MM.1S (cell line): Measurements from ENCODE around the gene COX5A.
"Not testable (repeated sequence)": the region's sequence is repeated elsewhere in the genome, so short reads cannot be mapped to it uniquely, and the experiment has no call there.

Experiments used
- DNase-seq: peaks from one replicate; pipeline ENCODE4 v3.0.0-alpha.2; 2015
- H2AFZ ChIP-seq: fragments of 300-600 bp; sonication (generic); 2 replicates; pipeline ENCODE4 v1.6.0; 2016; ENCODE audit warnings: antibody characterized with exemption, low read length
- H3F3A ChIP-seq: fragments of 300-600 bp; sonication (generic); 2 replicates; pipeline ENCODE4 v1.6.1; 2016; ENCODE audit warnings: mild to moderate bottlenecking, antibody characterized with exemption, low read length, moderate library complexity, mixed read lengths; ENCODE audit not compliant: insufficient read depth
- H3K27ac ChIP-seq: fragments of 300-600 bp; sonication (generic); 2 replicates; pipeline ENCODE4 v1.5.1; 2016; ENCODE audit warnings: mild to moderate bottlenecking, low read length
- H3K27me3 ChIP-seq: fragments of 300-600 bp; sonication (generic); replicated peaks from 2 replicates; pipeline ENCODE4 v1.6.0; 2016; ENCODE audit warnings: low read length; ENCODE audit not compliant: insufficient read depth
- H3K36me3 ChIP-seq: fragments of 300-600 bp; sonication (generic); replicated peaks from 2 replicates; pipeline ENCODE4 v1.6.1; 2016; ENCODE audit warnings: mild to moderate bottlenecking, low read length, mixed read lengths; ENCODE audit not compliant: insufficient read depth
- H3K4me1 ChIP-seq: fragments of 300-600 bp; sonication (generic); 2 replicates; pipeline ENCODE4 v1.6.1; 2016; ENCODE audit warnings: low read length, mixed read lengths
- H3K4me2 ChIP-seq: fragments of 300-600 bp; sonication (generic); 2 replicates; pipeline ENCODE4 v1.6.0; 2016; ENCODE audit warnings: low read depth, low read length
- H3K4me3 ChIP-seq: fragments of 300-600 bp; sonication (generic); 2 replicates; pipeline ENCODE4 v1.5.1; 2016; ENCODE audit warnings: low read length, mixed read lengths
- H3K79me2 ChIP-seq: fragments of 300-600 bp; sonication (generic); 2 replicates; pipeline ENCODE4 v1.6.1; 2016; ENCODE audit warnings: mixed run types, low read length, mixed read lengths
- H3K9ac ChIP-seq: fragments of 300-600 bp; sonication (generic); 2 replicates; pipeline ENCODE4 v1.6.1; 2016; ENCODE audit warnings: low read length, mixed read lengths
- H3K9me2 ChIP-seq: fragments of 300-600 bp; sonication (generic); replicated peaks from 2 replicates; pipeline ENCODE4 v1.6.1; 2016; ENCODE audit warnings: mild to moderate bottlenecking, low read length, mixed read lengths; ENCODE audit not compliant: insufficient read depth
- H3K9me3 ChIP-seq: fragments of 300-600 bp; sonication (generic); replicated peaks from 2 replicates; pipeline ENCODE4 v1.6.1; 2016; ENCODE audit warnings: mild to moderate bottlenecking, low read length, mixed read lengths; ENCODE audit not compliant: insufficient read depth
- H4K20me1 ChIP-seq: fragments of 300-600 bp; sonication (generic); 2 replicates; pipeline ENCODE4 v1.6.1; 2016; ENCODE audit warnings: mild to moderate bottlenecking, low read length, moderate library complexity, mixed read lengths; ENCODE audit not compliant: insufficient read depth
- EZH2 ChIP-seq: fragments of 300-600 bp; sonication (generic); optimal IDR thresholded peaks from 2 replicates; pipeline ENCODE3; 2017; ENCODE audit warnings: low read depth, mild to moderate bottlenecking, antibody characterized with exemption, low read length, mixed read lengths
- EZH2phosphoT487 ChIP-seq: fragments of 300-600 bp; sonication (generic); IDR thresholded peaks from 2 replicates; pipeline ENCODE4 v1.6.1; 2018; ENCODE audit warnings: antibody characterized with exemption, low read length
- TF ChIP-seq, protein P1 (sequence below): fragments of 300-600 bp; sonication (generic); IDR thresholded peaks from 2 replicates; pipeline ENCODE4 v1.5.1; 2016; ENCODE audit warnings: antibody characterized with exemption, low read length, mixed read lengths

Gene COX5A

DNA sequence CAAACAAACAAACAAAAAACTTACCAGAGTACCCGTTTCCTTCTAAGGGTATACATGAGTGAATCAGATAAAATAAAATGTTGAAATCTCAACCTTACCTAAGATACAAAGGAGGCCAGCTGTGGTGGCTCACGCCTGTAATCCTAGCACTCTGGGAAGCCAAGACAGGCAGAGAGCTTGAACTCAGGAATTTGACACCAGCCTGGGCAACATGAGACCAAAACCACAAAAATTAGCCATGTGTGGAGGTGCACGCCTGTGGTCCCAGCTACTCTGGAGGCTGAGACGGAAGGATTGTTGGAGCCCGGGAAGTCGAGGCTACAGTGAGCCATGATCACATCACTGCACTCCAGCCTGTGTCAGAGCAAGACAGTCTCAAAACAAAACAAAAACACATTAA is 20.2 kb downstream of the COX5A start:
- TF ChIP-seq EZH2phosphoT487 (no peak), EZH2 (no peak)
- TF ChIP-seq, protein P1, sequence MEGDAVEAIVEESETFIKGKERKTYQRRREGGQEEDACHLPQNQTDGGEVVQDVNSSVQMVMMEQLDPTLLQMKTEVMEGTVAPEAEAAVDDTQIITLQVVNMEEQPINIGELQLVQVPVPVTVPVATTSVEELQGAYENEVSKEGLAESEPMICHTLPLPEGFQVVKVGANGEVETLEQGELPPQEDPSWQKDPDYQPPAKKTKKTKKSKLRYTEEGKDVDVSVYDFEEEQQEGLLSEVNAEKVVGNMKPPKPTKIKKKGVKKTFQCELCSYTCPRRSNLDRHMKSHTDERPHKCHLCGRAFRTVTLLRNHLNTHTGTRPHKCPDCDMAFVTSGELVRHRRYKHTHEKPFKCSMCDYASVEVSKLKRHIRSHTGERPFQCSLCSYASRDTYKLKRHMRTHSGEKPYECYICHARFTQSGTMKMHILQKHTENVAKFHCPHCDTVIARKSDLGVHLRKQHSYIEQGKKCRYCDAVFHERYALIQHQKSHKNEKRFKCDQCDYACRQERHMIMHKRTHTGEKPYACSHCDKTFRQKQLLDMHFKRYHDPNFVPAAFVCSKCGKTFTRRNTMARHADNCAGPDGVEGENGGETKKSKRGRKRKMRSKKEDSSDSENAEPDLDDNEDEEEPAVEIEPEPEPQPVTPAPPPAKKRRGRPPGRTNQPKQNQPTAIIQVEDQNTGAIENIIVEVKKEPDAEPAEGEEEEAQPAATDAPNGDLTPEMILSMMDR = no peak
- no peaks in the 10 kb centered on the region for H3K4me1 ChIP-seq
- H4K20me1 ChIP-seq = no peaks in the 10 kb centered on the region; the same call in 1 of the 2 replicates
- H3F3A ChIP-seq = no peaks in the 10 kb centered on the region
- no peaks in the 10 kb centered on the region for H3K9me2 ChIP-seq
- no peak overlapping the region for H3K4me3 ChIP-seq
- H2AFZ ChIP-seq = no peak overlapping the region
- H3K27me3 ChIP-seq = no peaks in the 10 kb centered on the region
- no peaks in the 10 kb centered on the region for H3K9me3 ChIP-seq
- H3K9ac ChIP-seq = no peak overlapping the region
- H3K79me2 ChIP-seq = peaks cover 16% of the 10 kb centered on the region
- DNase-seq = no peak
- H3K4me2 ChIP-seq = no peak overlapping the region
- H3K36me3 ChIP-seq = peaks cover 27% of the 10 kb centered on the region; the same call in 1 of the 2 replicates
- H3K27ac ChIP-seq = no peak overlapping the region

- not testable (repeated sequence) for H4K20me1 ChIP-seq, H3K4me3 ChIP-seq, H3K27me3 ChIP-seq, H3K9ac ChIP-seq, H3K9me3 ChIP-seq, H3K9me2 ChIP-seq, H3K79me2 ChIP-seq, H3K4me2 ChIP-seq, DNase-seq, H2AFZ ChIP-seq, H3K4me1 ChIP-seq, H3K27ac ChIP-seq
- H3K36me3 ChIP-seq = peaks cover 16% of the 10 kb centered on the region; the same call in 1 of the 2 replicates
- peaks cover 15% of the 10 kb centered on the region; the same call in 1 of the 2 replicates for H3F3A ChIP-seq
Observed at GRCh38 chr15:74913799-74914198, 24.1 kb downstream of the COX5A start.

DNA sequence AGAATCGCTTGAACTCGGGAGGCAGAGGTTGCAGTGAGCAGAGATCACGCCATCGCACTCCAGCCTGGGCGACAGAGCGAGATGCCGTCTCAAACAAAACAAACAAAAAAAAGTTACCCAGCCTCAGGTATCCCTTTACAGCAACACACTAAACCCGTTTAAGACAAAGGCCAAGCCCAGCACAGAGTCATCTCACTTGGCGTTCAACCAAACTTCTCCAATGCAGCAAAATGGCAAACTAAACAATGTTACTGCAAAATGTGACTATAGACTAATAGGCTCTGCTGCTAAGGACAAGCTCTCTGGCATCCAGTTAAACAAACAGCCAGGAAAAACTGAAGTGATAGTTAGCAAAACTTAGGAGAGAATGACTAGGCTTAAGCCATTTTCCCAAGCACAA is 24.8 kb downstream of the COX5A start:
- H3K27ac ChIP-seq = no peak overlapping the region
- no peak overlapping the region for H2AFZ ChIP-seq
- H3K79me2 ChIP-seq = no peaks in the 10 kb centered on the region; the same call in 1 of the 2 replicates
- H3K4me2 ChIP-seq = no peak overlapping the region
- no peaks in the 10 kb centered on the region for H3K9me2 ChIP-seq
- no peaks in the 10 kb centered on the region for H3K9me3 ChIP-seq
- no peak for DNase-seq
- H3K4me1 ChIP-seq = no peaks in the 10 kb centered on the region
- H3K4me3 ChIP-seq = no peak overlapping the region
- peaks cover 16% of the 10 kb centered on the region; the same call in 1 of the 2 replicates for H3K36me3 ChIP-seq
- H3K9ac ChIP-seq = no peak overlapping the region
- TF ChIP-seq EZH2phosphoT487 = no peak
- no peak for TF ChIP-seq EZH2
- TF ChIP-seq, protein P1 = no peak
- H3K27me3 ChIP-seq = no peaks in the 10 kb centered on the region
- no peaks in the 10 kb centered on the region for H4K20me1 ChIP-seq
- H3F3A ChIP-seq = peaks cover 16% of the 10 kb centered on the region; the same call in 1 of the 2 replicates

DNA sequence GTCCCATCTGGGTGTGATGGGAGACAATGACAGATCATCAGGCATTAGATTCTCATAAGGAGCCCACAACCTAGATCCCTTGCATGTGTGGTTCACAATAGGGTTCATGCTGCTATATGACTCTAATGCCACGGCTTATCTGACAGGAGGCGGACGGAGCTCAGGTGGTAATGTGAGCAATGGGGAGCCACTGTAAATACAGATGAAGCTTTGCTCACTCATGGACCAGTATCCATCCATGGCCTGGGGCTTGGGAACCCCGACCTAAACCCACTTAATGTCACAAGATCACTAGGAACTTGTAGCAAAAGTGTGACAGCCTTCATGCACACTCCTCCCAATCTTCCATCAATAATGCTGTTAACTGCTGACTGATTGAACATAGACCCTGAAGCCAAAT is 29.2 kb downstream of the COX5A start:
- Histone ChIP-seq H3K9me2 (no peaks in the 10 kb centered on the region), H3K36me3 (peaks cover 6% of the 10 kb centered on the region; the same call in 1 of the 2 replicates)

More for the DNA sequence above, 29.2 kb downstream of the COX5A start:
- no peak for DNase-seq
- no peak overlapping the region for H3K4me3 ChIP-seq
- no peak overlapping the region for H3K9ac ChIP-seq
- H3K27ac ChIP-seq = no peak overlapping the region
- H3K9me3 ChIP-seq = no peaks in the 10 kb centered on the region
- TF ChIP-seq EZH2phosphoT487 = no peak
- TF ChIP-seq, protein P1 = no peak
- H4K20me1 ChIP-seq = no peaks in the 10 kb centered on the region
- no peak overlapping the region for H3K4me2 ChIP-seq
- peaks cover 23% of the 10 kb centered on the region; the same call in 1 of the 2 replicates for H3F3A ChIP-seq
- no peaks in the 10 kb centered on the region for H3K4me1 ChIP-seq
- H3K27me3 ChIP-seq = no peaks in the 10 kb centered on the region
- H3K79me2 ChIP-seq = peaks cover 25% of the 10 kb centered on the region
- no peak overlapping the region for H2AFZ ChIP-seq
